ENCODE measurements around the gene F2RL2.
A peak's percentile ranks its signal among the peaks of the same experiment; 100 is the strongest.

Gene F2RL2

GRCh38 chr5:76576996-76577395 is 46.2 kb downstream of the F2RL2 start:
- no peak for TF ChIP-seq Cebpa-rat (IDR thresholded peaks at IDR 0.05)
- no peaks in the 10 kb centered on the region for H3K9me3 ChIP-seq
- H3K36me3 ChIP-seq: peaks cover 30% of the 10 kb centered on the region; the same call in 1 of the 2 replicates
- H4K20me1 ChIP-seq: no peaks in the 10 kb centered on the region
- no peak overlapping the region for H3K9ac ChIP-seq
- no peak overlapping the region for H3K4me2 ChIP-seq
- H3K27me3 ChIP-seq: no peaks in the 10 kb centered on the region
- H3K27ac ChIP-seq: no peak overlapping the region
- no peak overlapping the region for H3K4me3 ChIP-seq
- peaks cover 22% of the 10 kb centered on the region for H3K4me1 ChIP-seq

GRCh38 chr5:76576450-76576849 is 46.8 kb downstream of the F2RL2 start:
- Histone ChIP-seq H3K4me1 (peaks cover 22% of the 10 kb centered on the region), H4K20me1 (no peaks in the 10 kb centered on the region), H3K9ac (no peak overlapping the region), H3K9me3 (no peaks in the 10 kb centered on the region), H3K27me3 (no peaks in the 10 kb centered on the region), H3K36me3 (peaks cover 30% of the 10 kb centered on the region; the same call in 1 of the 2 replicates), H3K4me3 (no peak overlapping the region), H3K27ac (no peak overlapping the region), H3K4me2 (no peak overlapping the region)
- TF ChIP-seq Cebpa-rat (IDR thresholded peaks at IDR 0.05): no peak

DNA sequence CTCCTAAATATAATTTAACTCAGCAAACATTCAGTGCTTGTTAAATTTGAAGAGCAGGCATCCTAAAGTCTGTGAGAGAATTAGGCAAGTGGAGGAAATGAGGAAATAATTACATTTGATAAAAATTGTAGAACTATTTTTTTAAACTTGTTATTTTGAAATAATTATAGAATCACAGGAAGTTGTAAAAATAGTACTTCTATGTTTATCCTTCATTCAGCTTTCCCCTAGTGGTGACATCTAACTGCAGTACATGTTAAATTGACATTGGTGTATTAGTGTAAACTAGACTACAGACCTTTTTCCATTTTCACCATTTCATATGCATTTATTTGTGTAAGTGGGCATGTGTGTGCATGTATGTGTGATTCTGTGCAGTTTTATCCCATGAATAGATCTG is 51.6 kb downstream of the F2RL2 start:
- Histone ChIP-seq H3K36me3 (peaks cover 23% of the 10 kb centered on the region), H3K4me1 (peaks cover 18% of the 10 kb centered on the region), H3K27me3 (no peaks in the 10 kb centered on the region), H3K9ac (no peak overlapping the region), H4K20me1 (no peaks in the 10 kb centered on the region; the same call in 1 of the 2 replicates), H3K9me3 (no peaks in the 10 kb centered on the region), H3K4me2 (peak overlapping the region; percentile 49), H3K4me3 (no peak overlapping the region), H3K27ac (no peak overlapping the region)
- no peak for TF ChIP-seq Cebpa-rat (IDR thresholded peaks at IDR 0.05)

DNA sequence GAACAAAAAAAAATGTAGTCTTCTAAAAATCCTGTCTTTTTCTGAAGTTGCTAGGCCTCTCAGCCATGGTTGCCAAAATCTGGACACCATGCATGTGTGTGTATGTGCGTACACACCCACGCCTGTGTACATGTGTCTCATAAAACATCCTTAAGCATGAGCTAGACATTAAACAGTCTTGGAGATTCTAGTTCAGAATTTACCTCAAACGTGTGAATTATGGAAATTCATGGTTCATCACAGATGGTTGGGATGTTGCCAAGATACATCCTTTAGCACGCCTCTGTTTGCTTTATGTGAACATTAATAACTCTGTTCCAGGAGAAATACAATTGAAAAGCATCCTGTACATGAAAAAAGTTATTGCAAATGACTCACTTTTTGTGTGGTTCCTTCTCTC is 53.0 kb downstream of the F2RL2 start:
- Histone ChIP-seq H3K4me3 (no peak overlapping the region), H3K9me3 (no peaks in the 10 kb centered on the region), H3K27ac (no peak overlapping the region), H3K9ac (no peak overlapping the region), H3K36me3 (peaks cover 33% of the 10 kb centered on the region), H4K20me1 (no peaks in the 10 kb centered on the region; the same call in 1 of the 2 replicates), H3K4me1 (peaks cover 18% of the 10 kb centered on the region), H3K4me2 (no peak overlapping the region), H3K27me3 (no peaks in the 10 kb centered on the region)
- TF ChIP-seq Cebpa-rat (IDR thresholded peaks at IDR 0.05): no peak

Measured in BLaER1 (cell line).